Pons (tissue), 1 donor: Measurements from ENCODE around the gene GLB1L.
A peak's percentile ranks its signal among the peaks of the same experiment; 100 is the strongest.

ENCODE experiments used
- DNase-seq: peaks from one replicate; pipeline ENCODE4 v3.0.0-alpha.2; 2016; ENCODE audit warnings: low spot score

GLB1L gene

GRCh38 chr2:219221957-219222518 is 23.2 kb downstream of the GLB1L start:
- DNase-seq: no peak

- no peak for DNase-seq
Observed at GRCh38 chr2:219220652-219221402, 24.4 kb downstream of the GLB1L start.

GRCh38 chr2:219219784-219220532 is 25.3 kb downstream of the GLB1L start:
- DNase-seq: no peak

- peak; percentile 93 for DNase-seq
Observed at GRCh38 chr2:219218732-219219701, 26.2 kb downstream of the GLB1L start, which contains the start of gene ABCB6. Gene ABCB6, minus strand, starts transcription at chr2:219218958. Its CDS starts 285 bp downstream, at chr2:219218673.

- no peak for DNase-seq
Observed at GRCh38 chr2:219218217-219218731, 27.0 kb downstream of the GLB1L start.

- DNase-seq: no peak
Observed at GRCh38 chr2:219216535-219216915, 28.7 kb downstream of the GLB1L start.

- DNase-seq: no peak
Observed at GRCh38 chr2:219215871-219216534, 29.2 kb downstream of the GLB1L start.

- no peak for DNase-seq
Observed at GRCh38 chr2:219214786-219215185, 30.5 kb downstream of the GLB1L start.

- no peak for DNase-seq
Observed at GRCh38 chr2:219214141-219214540, 31.1 kb downstream of the GLB1L start.

- no peak for DNase-seq
Observed at GRCh38 chr2:219213486-219214071, 31.7 kb downstream of the GLB1L start.

- no peak for DNase-seq
Observed at GRCh38 chr2:219213026-219213415, 32.2 kb downstream of the GLB1L start.

- DNase-seq: no peak
Observed at GRCh38 chr2:219210886-219211362, 34.3 kb downstream of the GLB1L start.

GRCh38 chr2:219210196-219210885 is 34.9 kb downstream of the GLB1L start:
- DNase-seq: no peak

- no peak for DNase-seq
Observed at GRCh38 chr2:219209236-219210195, 35.7 kb downstream of the GLB1L start.

GRCh38 chr2:219207884-219208740 is 37.1 kb downstream of the GLB1L start:
- peak; percentile 28 for DNase-seq

GRCh38 chr2:219207134-219207883 is 37.9 kb downstream of the GLB1L start:
- DNase-seq: peak; percentile 65
